Keratinocyte (primary cell): ENCODE data around the gene RBMX.

Experiments
- EZH2 ChIP-seq: IDR thresholded peaks from one replicate; pipeline ENCODE4 v1.6.1; 2012; ENCODE audit warnings: inconsistent platforms, mild to moderate bottlenecking, low read length, moderate library complexity
- TF ChIP-seq, protein P1 (sequence below), 3 experiments: IDR thresholded peaks in 1 of 3; conservative IDR thresholded peaks in 1 of 3; optimal IDR thresholded peaks in 1 of 3; 2 replicates in 2 of 3; 3 replicates in 1 of 3; pipeline versions ENCODE3 to v1.5.1; 2011; ENCODE audit warnings: low read length in 3 of 3, mild to moderate bottlenecking in 3 of 3, moderate library complexity in 2 of 3, control low read depth in 1 of 3, inconsistent platforms in 1 of 3; ENCODE audit not compliant: insufficient read depth in 2 of 3; ENCODE audit errors: extremely low read depth in 1 of 3

DNA sequence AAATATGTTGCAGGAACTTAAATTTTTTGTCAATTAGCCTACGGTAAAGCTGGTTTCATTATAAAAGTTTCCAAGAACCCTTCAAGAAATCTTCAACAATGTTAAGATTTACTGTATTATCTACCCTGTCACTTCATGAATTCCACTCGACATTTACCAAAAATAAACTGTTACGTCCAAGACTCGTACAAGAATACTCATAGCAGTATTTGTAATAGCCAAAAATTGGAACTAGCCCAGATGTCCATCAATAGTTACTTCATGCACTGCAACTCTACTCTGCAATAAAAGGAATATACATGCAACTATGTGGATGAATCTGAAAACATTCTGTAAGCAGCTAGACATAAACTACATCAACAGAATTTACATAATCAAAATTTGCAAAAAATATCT, 13.4 kb downstream of the RBMX start:
- TF ChIP-seq, protein P1, sequence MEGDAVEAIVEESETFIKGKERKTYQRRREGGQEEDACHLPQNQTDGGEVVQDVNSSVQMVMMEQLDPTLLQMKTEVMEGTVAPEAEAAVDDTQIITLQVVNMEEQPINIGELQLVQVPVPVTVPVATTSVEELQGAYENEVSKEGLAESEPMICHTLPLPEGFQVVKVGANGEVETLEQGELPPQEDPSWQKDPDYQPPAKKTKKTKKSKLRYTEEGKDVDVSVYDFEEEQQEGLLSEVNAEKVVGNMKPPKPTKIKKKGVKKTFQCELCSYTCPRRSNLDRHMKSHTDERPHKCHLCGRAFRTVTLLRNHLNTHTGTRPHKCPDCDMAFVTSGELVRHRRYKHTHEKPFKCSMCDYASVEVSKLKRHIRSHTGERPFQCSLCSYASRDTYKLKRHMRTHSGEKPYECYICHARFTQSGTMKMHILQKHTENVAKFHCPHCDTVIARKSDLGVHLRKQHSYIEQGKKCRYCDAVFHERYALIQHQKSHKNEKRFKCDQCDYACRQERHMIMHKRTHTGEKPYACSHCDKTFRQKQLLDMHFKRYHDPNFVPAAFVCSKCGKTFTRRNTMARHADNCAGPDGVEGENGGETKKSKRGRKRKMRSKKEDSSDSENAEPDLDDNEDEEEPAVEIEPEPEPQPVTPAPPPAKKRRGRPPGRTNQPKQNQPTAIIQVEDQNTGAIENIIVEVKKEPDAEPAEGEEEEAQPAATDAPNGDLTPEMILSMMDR (optimal IDR thresholded peaks at IDR 0.05 in 1 of 3, IDR thresholded peaks at IDR 0.05 in 1 of 3, conservative IDR thresholded peaks at IDR 0.05 in 1 of 3; ENCODE audit: extremely low read depth in 1 of 3, insufficient read depth in 2 of 3, low read length in 3 of 3): no peak
- no peak for TF ChIP-seq EZH2
